Heart left ventricle (tissue), 16 donors: Measurements from ENCODE around the gene EFCAB10. TPM values are rescaled to one million over a fixed set of nuclear protein-coding genes. Genes with fewer than 3 reads are reported as not detected.

Experiments
- ATAC-seq, 4 donors: fragments of 200-7000 bp; cut with Tn5 transposase; one replicate each; pipeline ENCODE4 v1.9.1; 2020 to 2022; ENCODE audit warnings: moderate library complexity in 4 of 4, mild to moderate bottlenecking in 3 of 4, moderate number of reproducible peaks in 1 of 4
- DNase-seq, 5 donors: peaks; one replicate each; pipeline ENCODE4 v3.0.0-alpha.2; 2020
- H3K27ac ChIP-seq, 12 donors: fragments of 200-600 bp; sonication (generic) in 4 of 12; one replicate each; pipeline versions ENCODE4 v1.5.0 to v1.8.0; 2016 to 2022; ENCODE audit warnings: mild to moderate bottlenecking in 2 of 12
- H3K27me3 ChIP-seq, 9 donors: fragments of 200-600 bp; sonication (generic) in 2 of 9; one replicate each; pipeline versions ENCODE4 v1.5.1 to v1.8.0; 2016 to 2022; ENCODE audit warnings: mild to moderate bottlenecking in 3 of 9
- H3K36me3 ChIP-seq, 9 donors: fragments of 200-600 bp; sonication (generic) in 2 of 9; one replicate each; pipeline versions ENCODE4 v1.5.0 to v1.8.0; 2018 to 2022; ENCODE audit warnings: mild to moderate bottlenecking in 2 of 9
- H3K4me1 ChIP-seq, 12 donors: fragments of 200-600 bp; sonication (generic) in 4 of 12; one replicate each; pipeline versions ENCODE4 v1.5.0 to v1.8.0; 2016 to 2022; ENCODE audit warnings: mild to moderate bottlenecking in 3 of 12
- H3K4me3 ChIP-seq, 12 donors: fragments of 200-600 bp; sonication (generic) in 4 of 12; one replicate each; pipeline versions ENCODE4 v1.5.0 to v1.8.0; 2017 to 2022; ENCODE audit warnings: mild to moderate bottlenecking in 9 of 12, moderate library complexity in 4 of 12
- H3K9me3 ChIP-seq, 12 donors: fragments of 200-600 bp; sonication (generic) in 4 of 12; one replicate each; pipeline versions ENCODE4 v1.5.0 to v1.8.0; 2016 to 2022; ENCODE audit warnings: mild to moderate bottlenecking in 1 of 12
- CTCF ChIP-seq, 12 donors: fragments of 200-600 bp; sonication (generic) in 4 of 12; IDR thresholded peaks; one replicate each; pipeline versions ENCODE4 v1.5.0 to v1.8.0; 2018 to 2022; ENCODE audit warnings: antibody characterized with exemption in 12 of 12, mild to moderate bottlenecking in 5 of 12
- POLR2A ChIP-seq, 2 donors: fragments of 450-650 bp; IDR thresholded peaks; one replicate each; pipeline ENCODE4 v1.6.1; 2017; ENCODE audit warnings: antibody characterized with exemption in 2 of 2, mild to moderate bottlenecking in 2 of 2, moderate library complexity in 2 of 2
- WGBS, 4 donors: extraction: QIAGEN DNeasy Blood & Tissue Kit in 2 of 4; methylation state at CpG; one replicate each; pipeline versions ENCODE4 v1.1.5 to v1.1.7; 2013 to 2018; 5-methylcytosine and 5-hydroxymethylcytosine counted together
- intact Hi-C, 10 donors: fragments of 100-400 bp; cut with DNase I; formaldehyde crosslinking; loops; one replicate each; pipeline versions ENCODE4 v1.11.1 to v1.14.2; 2022
- polyA plus RNA-seq, 2 donors: library from polyadenylated mRNA; stranded (reverse); fragments of 200-250 nt; gene quantifications; one replicate each; pipeline ENCODE4 v1.2.3, GENCODE V29; 2013
- total RNA-seq, 9 donors: library from RNA; depleted of rRNA in 2 of 9; stranded (reverse); fragments of >200 nt in 2 of 9; fragmentation: NEBNext Ultra II Directional in 3 of 9; extraction: Animal tissue kit (Norgen Biotek cat#: 25700) in 3 of 9; gene quantifications; one replicate each; pipeline versions ENCODE4 v1.1.0 to v1.2.4, GENCODE V29; 2016 to 2023
- donor health status: ischemic (EF 13 %, LVEDD 7.1; RV severe dilation, severe dysfunction).
- donor health status: healthy with polysubstance abuse.
- donor health status: DM: no; HTN: yes; CAD: no.
- donor health status: DM: no; HTN: no; CAD: no.
- donor health status: ischemic (EF 25% LVEDD 6.9; RV normal size, moderate dysfunction).
- donor health status: ischemic (EF 25% LVEDD 5.7; RV mildly dilated, moderate dysfunction).
- donor health status: healthy.
- donor health status: DM: yes; HTN: yes; CAD: no.
- donor health status: ischemic (EF 35%, LVEDD 5.7; RV mildly dilated, moderate dysfunction).
- donor health status: nonischemic (EF 11% LVEDD 7.7; RV severe dilation, severe dysfunction).
- donor health status: DM: yes; HTN: yes; CAD: no.
- donor health status: PGD.
- donor health status: ischemic (EF 29% LVEDD 5.4; RV normal size, mild dysfunction).
- donor health status: nonischemic (EF 23%, LVEDD 6.1; RV moderate dilation, normal function).

Gene EFCAB10
- total and polyA plus RNA-seq, 11 donors = not detected

GRCh38 chr7:105571891-105572290 lies 9.4 kb downstream of the EFCAB10 start:
- DNase-seq = no peak
- Histone ChIP-seq H3K27ac (no peak overlapping the region), H3K27me3 (no peaks in the 10 kb centered on the region), H3K9me3 (no peaks in the 10 kb centered on the region), H3K4me1 (no peaks in the 10 kb centered on the region), H3K4me3 (no peak overlapping the region), H3K36me3 (peaks cover 0 to 31% (median 29%) of the 10 kb centered on the region in 9 donors)
- ATAC-seq = no peak
- TF ChIP-seq POLR2A (IDR thresholded peaks at IDR 0.05) (no peak), CTCF (IDR thresholded peaks at IDR 0.05) (no peak)
- WGBS, 4 donors = 93 to 97% (median 94%) methylated on average over 2 of the region's 2 CpGs
- intact Hi-C loops = no loop called here

- ATAC-seq = no peak
- 91 to 96% (median 95%) methylated on average over 3 of the region's 3 CpGs for whole genome bisulfite sequencing, 4 donors
- H3K9me3 ChIP-seq = no peaks in the 10 kb centered on the region
- no peaks in the 10 kb centered on the region for H3K27me3 ChIP-seq
- H3K4me3 ChIP-seq = no peak overlapping the region
- DNase-seq = no peak
- no peak overlapping the region for H3K27ac ChIP-seq
- intact Hi-C loops = no loop called here
- H3K4me1 ChIP-seq = no peaks in the 10 kb centered on the region
- TF ChIP-seq CTCF (IDR thresholded peaks at IDR 0.05) (no peak), POLR2A (IDR thresholded peaks at IDR 0.05) (no peak)
- peaks cover 0 to 72% (median 68%) of the 10 kb centered on the region in 9 donors for H3K36me3 ChIP-seq
Measured at GRCh38 chr7:105567821-105568220, 13.5 kb downstream of the EFCAB10 start.

- DNase-seq (no peak), ATAC-seq (no peak)
- H3K9me3 ChIP-seq = no peaks in the 10 kb centered on the region
- no peaks in the 10 kb centered on the region for H3K4me1 ChIP-seq
- WGBS, 4 donors = 59 to 67% (median 65%) methylated on average over 2 of the region's 2 CpGs
- no peak for TF ChIP-seq POLR2A (IDR thresholded peaks at IDR 0.05)
- TF ChIP-seq CTCF (IDR thresholded peaks at IDR 0.05) = no peak
- H3K27ac ChIP-seq = no peak overlapping the region
- H3K36me3 ChIP-seq = peaks cover 0 to 80% (median 76%) of the 10 kb centered on the region in 9 donors
- intact Hi-C loops = no loop called here
- no peaks in the 10 kb centered on the region for H3K27me3 ChIP-seq
- H3K4me3 ChIP-seq = no peak overlapping the region
Measured at GRCh38 chr7:105567024-105567423, 14.3 kb downstream of the EFCAB10 start.

GRCh38 chr7:105565190-105565589 lies 16.1 kb downstream of the EFCAB10 start:
- no peak for ATAC-seq
- peaks cover 0 to 98% (median 93%) of the 10 kb centered on the region in 9 donors for H3K36me3 ChIP-seq
- no peaks in the 10 kb centered on the region for H3K4me1 ChIP-seq
- 95 to 98% (median 97%) methylated on average over 4 of the region's 4 CpGs for WGBS, 4 donors
- no peak overlapping the region for H3K4me3 ChIP-seq
- H3K27ac ChIP-seq = no peak overlapping the region
- H3K27me3 ChIP-seq = no peaks in the 10 kb centered on the region
- no peak for DNase-seq
- intact Hi-C loops = no loop called here
- TF ChIP-seq POLR2A (IDR thresholded peaks at IDR 0.05) (no peak), CTCF (IDR thresholded peaks at IDR 0.05) (no peak)
- H3K9me3 ChIP-seq = no peaks in the 10 kb centered on the region
